GM12875 (cell line): ENCODE measurements around the gene CTU2.

Source experiments
- H3K4me3 ChIP-seq: one replicate; pipeline ENCODE4 v1.5.1; 2011; ENCODE audit warnings: low read depth, low read length, control low read depth
- CTCF ChIP-seq: IDR thresholded peaks from 2 replicates; pipeline ENCODE4 v1.5.1; 2011; ENCODE audit warnings: low read depth, mild to moderate bottlenecking, control low read depth, inconsistent platforms, low read length, moderate library complexity, borderline replicate concordance; ENCODE audit not compliant: insufficient read depth

Gene CTU2

GRCh38 chr16:88710556-88710955, 4.3 kb downstream of the CTU2 start:
- TF ChIP-seq CTCF = no peak
- no peak overlapping the region for H3K4me3 ChIP-seq

GRCh38 chr16:88711750-88712340, 5.5 kb downstream of the CTU2 start:
- no peak for TF ChIP-seq CTCF
- no peak overlapping the region for H3K4me3 ChIP-seq

GRCh38 chr16:88712362-88712979, 6.2 kb downstream of the CTU2 start:
- no peak for TF ChIP-seq CTCF
- no peak overlapping the region for H3K4me3 ChIP-seq

- no peak overlapping the region for H3K4me3 ChIP-seq
- TF ChIP-seq CTCF = no peak
Observed at GRCh38 chr16:88713054-88713453, 6.8 kb downstream of the CTU2 start.

- H3K4me3 ChIP-seq = no peak overlapping the region
- no peak for TF ChIP-seq CTCF
Observed at GRCh38 chr16:88713568-88714419, 7.5 kb downstream of the CTU2 start.

- no peak overlapping the region for H3K4me3 ChIP-seq
- no peak for TF ChIP-seq CTCF
Observed at GRCh38 chr16:88714420-88715302, 8.4 kb downstream of the CTU2 start.
